GM18526 (cell line): ENCODE measurements around the gene DAAM1.

ENCODE experiments used
- POLR2A ChIP-seq: IDR thresholded peaks from 3 replicates; pipeline ENCODE4 v1.6.1; 2011; ENCODE audit not compliant: insufficient read length; ENCODE audit errors: extremely low read depth

DAAM1 gene

DNA sequence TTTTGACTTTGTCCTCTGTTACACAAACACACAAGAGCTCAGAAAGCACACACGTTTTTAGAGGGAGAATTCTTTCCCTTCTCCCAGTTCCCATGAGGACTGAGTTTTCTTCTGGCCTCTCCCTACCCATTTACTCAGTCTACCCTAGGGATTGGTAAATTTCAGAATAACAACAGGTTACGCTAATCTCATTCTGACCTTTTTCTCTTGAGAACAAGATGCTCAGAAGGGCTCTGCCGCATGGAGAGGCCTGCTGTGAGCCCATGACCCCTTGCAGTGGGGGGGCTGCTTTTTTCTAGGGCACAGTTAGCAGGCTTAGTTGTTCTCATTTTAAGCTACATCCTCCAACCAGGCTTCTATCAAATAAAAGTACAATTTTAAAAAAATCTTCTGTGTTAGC is 207.2 kb downstream of the DAAM1 start:
- no peak for TF ChIP-seq POLR2A

DNA sequence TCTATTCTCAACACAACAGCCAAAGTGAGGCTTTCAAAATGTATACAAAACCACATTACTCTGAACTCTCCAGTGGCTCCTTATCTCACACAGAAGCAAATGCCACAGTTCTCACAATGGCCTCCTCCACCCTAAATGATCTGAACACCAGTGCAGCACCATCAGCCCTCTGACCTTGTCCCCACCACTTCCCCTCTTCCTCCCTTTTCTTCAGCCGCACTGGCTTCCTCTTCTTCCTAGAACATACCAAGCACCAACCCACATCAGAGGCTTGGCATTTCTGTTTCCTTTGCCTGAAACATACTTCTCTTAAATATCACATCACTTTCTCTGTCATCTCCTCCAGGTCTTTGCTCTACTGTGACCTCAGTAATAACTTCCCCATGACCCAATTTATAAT is 210.4 kb downstream of the DAAM1 start:
- TF ChIP-seq POLR2A = no peak

DNA sequence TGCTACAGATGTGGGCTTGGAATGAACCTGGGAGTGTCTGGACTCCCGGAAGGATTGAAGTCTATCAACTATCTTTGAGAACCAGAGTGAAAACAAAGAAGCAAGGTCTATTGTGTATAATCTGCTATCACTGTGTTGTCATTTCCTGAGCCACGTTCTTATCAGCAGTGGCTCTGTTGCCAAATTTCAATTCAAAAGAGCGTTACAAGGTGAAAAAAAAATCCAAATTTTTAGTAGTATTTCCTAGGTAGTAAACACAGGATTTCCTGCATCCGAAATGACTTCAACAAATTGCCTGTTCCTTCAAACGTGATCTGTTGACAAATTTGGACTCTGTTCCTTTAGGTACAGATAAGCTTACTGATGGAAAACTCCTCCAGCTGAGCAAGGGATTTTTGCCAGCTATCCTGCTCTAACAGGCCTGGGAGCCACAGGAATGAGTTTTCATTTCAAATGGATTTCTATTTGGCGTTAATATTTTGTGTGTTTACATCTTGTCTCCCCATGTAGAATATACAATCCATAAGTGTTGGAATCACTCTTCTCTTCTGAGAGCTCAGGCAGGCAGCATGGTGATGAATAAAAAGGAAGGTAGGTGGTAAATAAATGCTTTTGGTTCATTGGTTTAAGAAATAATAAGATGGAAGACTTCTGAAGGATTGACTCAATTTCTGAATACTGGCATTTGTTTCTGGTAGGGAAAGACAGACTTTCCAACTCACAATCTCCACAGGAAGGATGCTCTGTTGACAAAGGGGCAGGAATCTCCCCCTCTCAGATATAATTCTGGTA is 218.2 kb downstream of the DAAM1 start:
- no peak for TF ChIP-seq POLR2A

DNA sequence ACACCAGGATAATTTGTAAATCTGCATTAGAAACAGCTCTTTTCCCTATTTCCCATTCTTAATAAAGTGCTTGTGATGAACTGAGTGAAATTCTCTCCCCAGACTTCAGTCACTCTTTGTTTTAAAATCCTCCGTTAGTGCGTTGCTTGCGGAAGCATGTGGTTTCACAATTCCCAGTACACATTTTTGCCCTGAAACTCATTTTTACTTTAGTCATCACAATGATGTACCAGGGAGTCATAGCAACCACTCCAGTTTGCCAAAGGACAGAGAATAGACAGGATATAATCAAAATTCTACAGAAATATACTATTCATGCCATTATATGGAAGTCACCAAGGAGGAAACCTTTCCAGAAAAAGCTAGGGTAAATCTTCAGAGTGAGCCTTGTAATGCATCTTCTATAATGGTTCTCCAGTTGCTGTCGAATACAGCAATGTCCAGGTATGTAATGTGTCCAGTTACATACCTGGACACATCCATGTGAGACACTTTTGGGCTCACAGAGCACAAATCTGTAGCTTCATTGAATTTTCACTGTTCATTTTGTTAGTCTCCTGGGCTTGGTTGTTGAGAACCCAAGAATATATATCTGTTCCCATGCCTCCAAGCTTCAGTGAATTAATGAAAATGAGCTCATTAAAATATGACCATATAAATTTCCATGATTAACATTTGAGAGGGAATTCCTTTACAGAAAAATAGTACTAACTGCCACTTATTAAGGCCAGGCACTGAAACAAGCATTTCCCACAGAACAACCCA is 219.0 kb downstream of the DAAM1 start:
- TF ChIP-seq POLR2A = no peak

DNA sequence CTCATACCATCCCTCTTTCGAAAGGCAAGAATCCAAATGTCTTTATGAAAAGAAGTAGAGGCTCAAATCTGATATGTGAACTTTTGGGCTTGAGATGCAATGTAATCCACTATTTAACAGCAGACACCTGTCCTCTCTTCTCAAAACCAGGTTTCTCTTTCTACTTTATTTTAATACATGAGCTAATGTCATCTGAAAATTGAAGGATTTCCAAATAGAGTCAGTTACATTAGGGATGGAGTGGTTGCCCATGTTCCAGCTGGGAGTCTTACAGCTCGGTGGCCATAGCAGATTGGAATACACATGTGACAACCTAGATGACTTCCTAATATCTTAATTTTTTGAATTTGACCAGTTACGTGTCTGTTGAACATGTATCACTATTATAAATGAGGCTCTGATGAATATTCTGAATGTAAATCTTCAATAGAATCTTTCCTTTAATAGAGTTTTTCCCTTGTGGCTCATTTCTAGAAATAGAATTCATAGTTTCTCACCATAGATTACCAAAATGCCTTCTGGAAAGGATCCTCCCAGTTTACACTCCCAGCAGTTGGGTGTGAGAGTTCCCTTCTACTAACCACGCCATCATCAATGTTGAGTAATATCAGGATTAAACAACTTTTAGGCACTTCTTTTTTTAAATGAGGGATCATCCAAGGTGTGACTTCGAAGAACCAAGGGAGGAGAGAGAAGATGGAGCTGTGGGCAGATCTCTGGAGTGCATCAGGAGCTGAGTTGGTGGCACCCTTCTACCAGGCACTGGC is 227.6 kb downstream of the DAAM1 start:
- no peak for TF ChIP-seq POLR2A

DNA sequence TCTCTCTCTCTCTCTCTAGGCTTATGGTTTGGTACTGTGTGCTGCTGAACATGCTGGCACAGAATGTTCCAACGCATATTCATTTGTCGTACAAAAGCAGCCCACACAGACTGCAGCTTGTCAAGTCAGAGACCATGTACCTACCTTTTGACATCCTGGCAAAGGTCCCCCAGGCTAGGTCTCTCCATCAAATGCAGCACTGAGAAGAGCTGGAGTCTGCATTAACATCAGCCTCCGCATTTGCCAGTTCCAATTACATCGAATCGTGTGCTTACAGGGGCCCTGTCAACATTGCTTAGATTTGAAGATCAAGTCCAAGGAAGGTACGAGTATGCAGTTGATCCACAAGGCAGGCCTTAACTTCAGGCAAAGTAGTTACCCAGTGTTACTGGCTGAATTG is 228.8 kb downstream of the DAAM1 start:
- TF ChIP-seq POLR2A = no peak

DNA sequence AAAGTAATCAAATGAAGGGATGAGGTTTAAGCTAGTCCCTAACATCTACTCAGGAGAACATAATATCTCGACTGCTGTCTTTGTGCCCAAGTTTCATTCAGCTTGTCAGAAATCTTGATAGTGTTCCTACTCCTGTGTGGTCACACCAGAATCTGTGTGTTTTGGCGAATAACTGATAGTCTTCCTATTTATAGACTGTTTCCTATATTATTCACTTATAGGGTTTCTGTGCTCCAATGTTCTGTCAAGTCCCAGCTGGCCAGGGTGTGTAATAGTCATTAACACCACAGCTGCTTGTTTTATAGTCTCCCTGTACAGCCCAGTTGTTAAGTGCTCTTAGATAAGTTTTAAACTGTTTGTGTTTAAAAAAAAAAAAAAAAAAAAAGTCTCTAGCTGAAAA is 230.8 kb downstream of the DAAM1 start:
- TF ChIP-seq POLR2A = no peak
